Endothelial cell of umbilical vein (primary cell): ENCODE measurements around the gene VPS16. TPM values are rescaled to one million over a fixed set of nuclear protein-coding genes. Genes with fewer than 3 reads are reported as not detected.

Experiments
- BruUV-seq: library from RNA; stranded (reverse); fragments of 400-500 nt; replicated peaks from 2 replicates; lab custom pipeline; 2021; lab: Mats Ljungman, UMichigan
- CTCF ChIA-PET: fragments of 300-600, 350-600 bp; sonication (Branson Sonifier 250); formaldehyde crosslinking; loops from one replicate; lab custom pipeline; 2021; ENCODE audit warnings: antibody characterized with exemption, inconsistent platforms; lab: Charles Lee
- POLR2A ChIA-PET: fragments of 300-600, 350-600 bp; sonication (Branson Sonifier 250); formaldehyde crosslinking; loops from one replicate; lab custom pipeline; 2021; ENCODE audit warnings: antibody characterized with exemption, inconsistent platforms; lab: Charles Lee
- DNase-seq: peaks from one replicate; pipeline ENCODE4 v3.0.0-alpha.2; 2011; ENCODE audit warnings: low read depth, low spot score
- FAIRE-seq: peaks from 2 replicates; lab custom pipeline; 2011; peaks lifted over from hg19 to GRCh38; lab: Jason Lieb, UNC
- H2AFZ ChIP-seq: 2 replicates; pipeline ENCODE4 v1.6.0; 2012; ENCODE audit warnings: low read depth, low read length, control low read depth, inconsistent platforms
- H3K27ac ChIP-seq: 2 replicates; pipeline ENCODE4 v1.5.1; 2011; ENCODE audit warnings: low read depth, mild to moderate bottlenecking, control low read depth, low read length, moderate library complexity; ENCODE audit not compliant: insufficient read depth
- H3K27me3 ChIP-seq, 2 experiments: 2 replicates each; pipeline versions ENCODE4 v1.6.0 to v1.6.1; 2011; ENCODE audit warnings: low read length in 2 of 2, mixed read lengths in 1 of 2; ENCODE audit not compliant: control insufficient read depth in 2 of 2, insufficient read depth in 2 of 2
- H3K36me3 ChIP-seq, 2 experiments: 2 replicates in 1 of 2; 3 replicates in 1 of 2; pipeline ENCODE4 v1.5.1; 2011; ENCODE audit warnings: low read length in 2 of 2, mild to moderate bottlenecking in 1 of 2, moderate library complexity in 1 of 2; ENCODE audit not compliant: control insufficient read depth in 2 of 2, insufficient read depth in 2 of 2; ENCODE audit errors: extremely low read depth in 1 of 2
- H3K4me1 ChIP-seq: 3 replicates; pipeline ENCODE4 v1.5.1; 2011; ENCODE audit warnings: mild to moderate bottlenecking, low read length; ENCODE audit not compliant: control insufficient read depth, insufficient read depth; ENCODE audit errors: extremely low read depth
- H3K4me2 ChIP-seq: 2 replicates; pipeline ENCODE4 v1.6.1; 2011; ENCODE audit warnings: low read length, control low read depth, mixed read lengths; ENCODE audit not compliant: insufficient read depth
- H3K4me3 ChIP-seq, 3 experiments: fragments of 200-600 bp in 1 of 3; sonication (generic), shearing (Covaris generic) in 1 of 3; replicated peaks in 1 of 3; 2 replicates each; pipeline ENCODE4 v1.5.1; 2011 to 2016; ENCODE audit warnings: control low read depth in 3 of 3, low read length in 3 of 3, mild to moderate bottlenecking in 2 of 3, inconsistent platforms in 1 of 3, low read depth in 1 of 3, moderate library complexity in 1 of 3; ENCODE audit not compliant: insufficient read depth in 1 of 3
- H3K79me2 ChIP-seq: 2 replicates; pipeline ENCODE4 v1.6.0; 2012; ENCODE audit warnings: low read length, inconsistent platforms; ENCODE audit not compliant: control insufficient read depth, insufficient read depth
- H3K9ac ChIP-seq: replicated peaks from 2 replicates; pipeline ENCODE3; 2011; ENCODE audit warnings: low read length, control low read depth; ENCODE audit not compliant: insufficient read depth; ENCODE audit errors: extremely low read depth
- H3K9me1 ChIP-seq: replicated peaks from 3 replicates; pipeline ENCODE4 v1.6.0; 2011; ENCODE audit warnings: mild to moderate bottlenecking, low read length; ENCODE audit not compliant: control insufficient read depth, insufficient read depth; ENCODE audit errors: extremely low read depth
- H3K9me3 ChIP-seq: replicated peaks from 2 replicates; pipeline ENCODE4 v1.5.1; 2012; ENCODE audit warnings: low read length, inconsistent platforms; ENCODE audit not compliant: control insufficient read depth, insufficient read depth
- H4K20me1 ChIP-seq: replicated peaks from 2 replicates; pipeline ENCODE3; 2011; ENCODE audit warnings: mild to moderate bottlenecking, low read length; ENCODE audit not compliant: control insufficient read depth, insufficient read depth; ENCODE audit errors: extremely low read depth
- EZH2 ChIP-seq: IDR thresholded peaks from 2 replicates; pipeline ENCODE4 v1.6.1; 2012; ENCODE audit warnings: borderline replicate concordance, low read depth, mild to moderate bottlenecking, moderate library complexity, low read length, inconsistent platforms; ENCODE audit not compliant: severe bottlenecking
- FOS ChIP-seq: IDR thresholded peaks from 2 replicates; pipeline ENCODE4 v1.6.1; 2011; ENCODE audit warnings: mild to moderate bottlenecking, low read length, moderate library complexity, borderline replicate concordance; ENCODE audit not compliant: insufficient read depth
- GATA2 ChIP-seq: IDR thresholded peaks from 2 replicates; pipeline ENCODE4 v1.7.0; 2011; ENCODE audit warnings: low read depth, mild to moderate bottlenecking, moderate library complexity, mixed read lengths, low read length; ENCODE audit not compliant: insufficient read length, insufficient read depth
- JUN ChIP-seq: IDR thresholded peaks from 2 replicates; pipeline ENCODE4 v1.6.1; 2011; ENCODE audit warnings: borderline replicate concordance, low read depth; ENCODE audit not compliant: insufficient read length, insufficient read depth
- MYC ChIP-seq: IDR thresholded peaks from one replicate; pipeline ENCODE4 v1.6.1; 2011; ENCODE audit warnings: mild to moderate bottlenecking, low read depth, low read length
- POLR2A ChIP-seq: IDR thresholded peaks from 2 replicates; pipeline ENCODE4 v1.6.1; 2012; ENCODE audit warnings: low read depth, mild to moderate bottlenecking, control low read depth, low read length
- POLR2AphosphoS5 ChIP-seq: IDR thresholded peaks from 2 replicates; pipeline ENCODE4 v1.6.1; 2012; ENCODE audit warnings: low read depth, mild to moderate bottlenecking, control low read depth, low read length, moderate library complexity; ENCODE audit not compliant: insufficient read depth
- dilution Hi-C: fragments of 300-500 bp; cut with MboI; formaldehyde crosslinking; loops from one replicate; pipeline ENCODE4 v1.15.0; 2019; ENCODE audit warnings: low sequenced_read_pairs; ENCODE audit not compliant: extremely low pct_ligation_motif_present
- intact Hi-C: fragments of 100-400 bp; cut with micrococcal nuclease; formaldehyde crosslinking; loops from one replicate; pipeline ENCODE4 v1.10.0; 2022
- polyA plus RNA-seq, 4 experiments: library from polyadenylated mRNA; depleted of rRNA in 3 of 4; stranded (reverse) in 3 of 4; unstranded in 1 of 4; fragments of >200 nt; gene quantifications; 2 replicates each; pipeline versions ENCODE4 v1.2.1 to v1.2.3, GENCODE V29; 2011 to 2012; ENCODE audit warnings: missing spikeins in 1 of 4
- total RNA-seq: library from RNA; stranded (reverse); gene quantifications from 2 replicates; pipeline ENCODE4 v1.2.3, GENCODE V29; 2021
- TF ChIP-seq, protein P1 (sequence below): IDR thresholded peaks from 2 replicates; pipeline ENCODE4 v1.6.1; 2011; ENCODE audit not compliant: insufficient read depth, insufficient read length
- TF ChIP-seq, protein P2 (sequence below), 2 donors: IDR thresholded peaks; 1 replicate in 1 of 2; 2 replicates in 1 of 2; pipeline ENCODE4 v1.5.1; 2011; ENCODE audit warnings: low read length in 2 of 2, mild to moderate bottlenecking in 2 of 2, moderate library complexity in 2 of 2, control low read depth in 1 of 2, inconsistent platforms in 1 of 2, low read depth in 1 of 2; ENCODE audit not compliant: insufficient read depth in 1 of 2; ENCODE audit errors: extremely low read depth in 1 of 2

VPS16 gene
- total and polyA plus RNA-seq, 2 donors (not counting 3 experiments of a cell fraction or from before 2014, with no cell fraction given): 37.6 to 42.3 TPM

DNA sequence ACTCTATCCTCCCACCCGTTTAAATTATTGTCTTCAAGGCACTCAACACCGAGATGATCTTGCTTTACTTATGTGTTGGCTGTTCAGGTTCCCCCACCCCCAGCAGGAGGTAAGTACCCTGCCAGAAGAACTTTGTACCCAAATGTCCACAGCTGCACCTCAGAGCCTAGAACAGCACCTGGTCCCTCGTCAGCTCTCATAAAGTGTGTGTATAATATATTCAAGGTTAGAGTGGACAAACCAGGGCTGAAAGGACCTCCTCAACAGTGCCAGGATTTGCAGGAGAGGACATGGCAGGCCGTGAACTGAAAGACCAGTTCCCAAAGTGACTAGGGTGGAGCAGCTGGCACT is 34.2 kb upstream of the VPS16 start:
- Histone ChIP-seq H3K9me3 (no peaks in the 10 kb centered on the region), H3K4me3 (no peak overlapping the region), H3K9ac (no peak overlapping the region), H2AFZ (no peak overlapping the region), H3K27ac (no peak overlapping the region), H3K27me3 (peaks cover 46 to 67% of the 10 kb centered on the region in 2 experiments), H3K36me3 (no peaks in the 10 kb centered on the region), H4K20me1 (no peaks in the 10 kb centered on the region), H3K79me2 (no peaks in the 10 kb centered on the region), H3K4me1 (no peaks in the 10 kb centered on the region), H3K4me2 (no peak overlapping the region), H3K9me1 (no peaks in the 10 kb centered on the region)
- ChIA-PET POLR2A (no interaction called here), CTCF (no interaction called here)
- FAIRE-seq (no peak), DNase-seq (no peak)
- intact Hi-C loops (no loop called here), dilution Hi-C loops (no loop called here)
- no TSS peak for BruUV-seq
- no peak for TF ChIP-seq MYC
- TF ChIP-seq FOS: no peak
- no peak for TF ChIP-seq POLR2AphosphoS5
- no peak for TF ChIP-seq EZH2
- no peak for TF ChIP-seq JUN
- TF ChIP-seq POLR2A: no peak
- TF ChIP-seq, protein P1, sequence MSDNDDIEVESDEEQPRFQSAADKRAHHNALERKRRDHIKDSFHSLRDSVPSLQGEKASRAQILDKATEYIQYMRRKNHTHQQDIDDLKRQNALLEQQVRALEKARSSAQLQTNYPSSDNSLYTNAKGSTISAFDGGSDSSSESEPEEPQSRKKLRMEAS: no peak
- no peak for TF ChIP-seq GATA2
- TF ChIP-seq, protein P2, sequence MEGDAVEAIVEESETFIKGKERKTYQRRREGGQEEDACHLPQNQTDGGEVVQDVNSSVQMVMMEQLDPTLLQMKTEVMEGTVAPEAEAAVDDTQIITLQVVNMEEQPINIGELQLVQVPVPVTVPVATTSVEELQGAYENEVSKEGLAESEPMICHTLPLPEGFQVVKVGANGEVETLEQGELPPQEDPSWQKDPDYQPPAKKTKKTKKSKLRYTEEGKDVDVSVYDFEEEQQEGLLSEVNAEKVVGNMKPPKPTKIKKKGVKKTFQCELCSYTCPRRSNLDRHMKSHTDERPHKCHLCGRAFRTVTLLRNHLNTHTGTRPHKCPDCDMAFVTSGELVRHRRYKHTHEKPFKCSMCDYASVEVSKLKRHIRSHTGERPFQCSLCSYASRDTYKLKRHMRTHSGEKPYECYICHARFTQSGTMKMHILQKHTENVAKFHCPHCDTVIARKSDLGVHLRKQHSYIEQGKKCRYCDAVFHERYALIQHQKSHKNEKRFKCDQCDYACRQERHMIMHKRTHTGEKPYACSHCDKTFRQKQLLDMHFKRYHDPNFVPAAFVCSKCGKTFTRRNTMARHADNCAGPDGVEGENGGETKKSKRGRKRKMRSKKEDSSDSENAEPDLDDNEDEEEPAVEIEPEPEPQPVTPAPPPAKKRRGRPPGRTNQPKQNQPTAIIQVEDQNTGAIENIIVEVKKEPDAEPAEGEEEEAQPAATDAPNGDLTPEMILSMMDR (IDR thresholded peaks at IDR 0.05; ENCODE audit: extremely low read depth in 1 of 2, insufficient read depth in 1 of 2, low read depth in 1 of 2, low read length in 2 of 2): no peak
